Hepatocyte (in vitro differentiated cells): ENCODE results near the gene DNAI2.

Source experiments
- CTCF ChIP-seq: fragments of 200-600 bp; sonication (generic); IDR thresholded peaks from 2 replicates; pipeline ENCODE4 v1.5.1; 2016; ENCODE audit warnings: antibody characterized with exemption, mild to moderate bottlenecking; ENCODE audit not compliant: poor library complexity
- EZH2 ChIP-seq: fragments of 200-600 bp; sonication (generic); IDR thresholded peaks from 2 replicates; pipeline ENCODE4 v1.6.1; 2016; ENCODE audit warnings: antibody characterized with exemption, mild to moderate bottlenecking, borderline replicate concordance
- EZH2phosphoT487 ChIP-seq: fragments of 200-600 bp; sonication (generic); IDR thresholded peaks from one replicate; pipeline ENCODE4 v1.6.1; 2018; ENCODE audit warnings: antibody characterized with exemption, mild to moderate bottlenecking, low read depth, moderate library complexity; ENCODE audit not compliant: unreplicated experiment, severe bottlenecking

GRCh38 chr17:74292495-74292894 is 18.5 kb downstream of the DNAI2 start:
- TF ChIP-seq CTCF = no peak
- TF ChIP-seq EZH2 = no peak
- no peak for TF ChIP-seq EZH2phosphoT487
